ENCODE data around the gene SLC1A5.

GRCh38 chr19:46745030-46745429 lies 43.4 kb downstream of the SLC1A5 start:
- TF ChIP-seq POLR2A (IDR thresholded peaks at IDR 0.05) = no peak
- TF ChIP-seq POLR2AphosphoS5 (IDR thresholded peaks at IDR 0.05) = no peak

Data from prostate gland (tissue), 1 donor.